IMR-90 (cell line): ENCODE measurements around the gene FAM241A. TPM values are rescaled to one million over a fixed set of nuclear protein-coding genes. Genes with fewer than 3 reads are reported as not detected.

Source experiments
- ATAC-seq: fragments of 200-7000 bp; cut with Tn5 transposase; 2 replicates; pipeline ENCODE4 v1.9.1; 2020; ENCODE audit warnings: low read depth, mild to moderate bottlenecking, moderate library complexity
- Bru-seq: library from RNA; stranded (reverse); fragments of 400-500 nt; gene quantifications from one replicate; lab custom pipeline; 2021; lab: Mats Ljungman, UMichigan
- BruChase-seq, 2 experiments: library from RNA; stranded (reverse); fragments of 400-500 nt; gene quantifications; one replicate each; lab custom pipeline; 2021; lab: Mats Ljungman, UMichigan
- BruUV-seq: library from RNA; stranded (reverse); fragments of 400-500 nt; replicated peaks from 2 replicates; lab custom pipeline; 2021; lab: Mats Ljungman, UMichigan
- CTCF ChIA-PET: fragments of 300-600 bp; formaldehyde crosslinking; extraction: SDS; loops from one replicate; lab custom pipeline; 2021; ENCODE audit warnings: antibody characterized with exemption; lab: Yijun Ruan, JAX
- POLR2A ChIA-PET: fragments of 300-600 bp; sonication (Branson Sonifier 250); formaldehyde crosslinking; loops from one replicate; lab custom pipeline; 2022; ENCODE audit warnings: antibody characterized with exemption; ENCODE audit not compliant: unreplicated experiment; lab: Charles Lee
- DNase-seq: peaks from one replicate; pipeline ENCODE4 v3.0.0; 2013
- H2AFZ ChIP-seq: replicated peaks from 2 replicates; pipeline ENCODE3; 2013; ENCODE audit warnings: low read length, mild to moderate bottlenecking; ENCODE audit not compliant: poor library complexity
- H2AK5ac ChIP-seq: 2 replicates; pipeline ENCODE4 v1.6.1; 2013; ENCODE audit warnings: low read depth, low read length, inconsistent platforms
- H2AK9ac ChIP-seq: replicated peaks from 2 replicates; pipeline ENCODE3; 2013; ENCODE audit warnings: mild to moderate bottlenecking, low read depth, low read length, moderate library complexity; ENCODE audit not compliant: poor library complexity
- H2BK120ac ChIP-seq: 2 replicates; pipeline ENCODE4 v1.6.1; 2013; ENCODE audit warnings: low read depth, low read length, inconsistent platforms
- H2BK15ac ChIP-seq: 3 replicates; pipeline ENCODE4 v1.6.1; 2013; ENCODE audit warnings: low read depth, low read length, inconsistent platforms
- H2BK20ac ChIP-seq: 2 replicates; pipeline ENCODE4 v1.6.1; 2013; ENCODE audit warnings: low read depth, mild to moderate bottlenecking, inconsistent platforms, low read length, moderate library complexity
- H2BK5ac ChIP-seq: 2 replicates; pipeline ENCODE4 v1.6.1; 2013; ENCODE audit warnings: mild to moderate bottlenecking, low read depth, low read length, inconsistent platforms; ENCODE audit not compliant: poor library complexity, severe bottlenecking
- H3K14ac ChIP-seq: replicated peaks from 2 replicates; pipeline ENCODE4 v1.6.1; 2013; ENCODE audit warnings: low read depth, low read length, inconsistent platforms
- H3K18ac ChIP-seq: 2 replicates; pipeline ENCODE4 v1.6.1; 2013; ENCODE audit warnings: low read depth, low read length, control low read depth
- H3K23ac ChIP-seq: 2 replicates; pipeline ENCODE4 v1.6.1; 2013; ENCODE audit warnings: low read depth, low read length, inconsistent platforms
- H3K27ac ChIP-seq: 2 replicates; pipeline ENCODE4 v1.5.1; 2013; ENCODE audit warnings: mild to moderate bottlenecking, control low read depth, low read length; ENCODE audit not compliant: insufficient read depth
- H3K27me3 ChIP-seq: 2 replicates; pipeline ENCODE4 v1.6.1; 2013; ENCODE audit warnings: low read length; ENCODE audit not compliant: control insufficient read depth, insufficient read depth
- H3K36me3 ChIP-seq: 2 replicates; pipeline ENCODE4 v1.6.1; 2013; ENCODE audit warnings: low read length, mixed read lengths; ENCODE audit not compliant: control insufficient read depth, insufficient read depth
- H3K4ac ChIP-seq: 2 replicates; pipeline ENCODE4 v1.6.1; 2013; ENCODE audit warnings: low read depth, low read length, inconsistent platforms
- H3K4me1 ChIP-seq: 2 replicates; pipeline ENCODE4 v1.6.1; 2013; ENCODE audit warnings: low read length, mixed read lengths; ENCODE audit not compliant: control insufficient read depth, insufficient read depth
- H3K4me2 ChIP-seq: 2 replicates; pipeline ENCODE4 v1.6.1; 2013; ENCODE audit warnings: low read depth, mild to moderate bottlenecking, control low read depth, low read length, moderate library complexity
- H3K4me3 ChIP-seq: 2 replicates; pipeline ENCODE4 v1.5.1; 2013; ENCODE audit warnings: low read depth, mild to moderate bottlenecking, control low read depth, low read length, moderate library complexity; ENCODE audit not compliant: insufficient read depth
- H3K56ac ChIP-seq: 2 replicates; pipeline ENCODE4 v1.6.1; 2013; ENCODE audit warnings: low read length, inconsistent platforms; ENCODE audit not compliant: insufficient read depth; ENCODE audit errors: extremely low read depth
- H3K79me1 ChIP-seq, 2 experiments: 2 replicates each; pipeline ENCODE4 v1.6.1; 2013; ENCODE audit warnings: low read length in 2 of 2, inconsistent platforms in 1 of 2, low read depth in 1 of 2
- H3K9ac ChIP-seq: 2 replicates; pipeline ENCODE4 v1.6.1; 2013; ENCODE audit warnings: low read depth, low read length, control low read depth
- H3K9me1 ChIP-seq: 2 replicates; pipeline ENCODE4 v1.6.1; 2013; ENCODE audit warnings: low read length, inconsistent platforms; ENCODE audit not compliant: insufficient read depth
- H3K9me3 ChIP-seq: 2 replicates; pipeline ENCODE4 v1.6.1; 2013; ENCODE audit warnings: low read length; ENCODE audit not compliant: control insufficient read depth, insufficient read depth
- H4K20me1 ChIP-seq: 2 replicates; pipeline ENCODE4 v1.6.1; 2013; ENCODE audit warnings: low read length, inconsistent platforms; ENCODE audit not compliant: insufficient read depth
- H4K5ac ChIP-seq: 2 replicates; pipeline ENCODE4 v1.6.1; 2013; ENCODE audit warnings: mild to moderate bottlenecking, low read depth, low read length, control low read depth
- H4K8ac ChIP-seq, 2 experiments: 2 replicates each; pipeline ENCODE4 v1.6.1; 2013; ENCODE audit warnings: low read depth in 2 of 2, low read length in 2 of 2, control low read depth in 1 of 2, inconsistent platforms in 1 of 2
- H4K91ac ChIP-seq: 2 replicates; pipeline ENCODE4 v1.6.1; 2013; ENCODE audit warnings: low read depth, low read length, inconsistent platforms; ENCODE audit not compliant: insufficient read depth
- MAZ ChIP-seq: IDR thresholded peaks from 2 replicates; pipeline ENCODE4 v1.6.1; 2012; ENCODE audit warnings: low read depth, mild to moderate bottlenecking, low read length, improper control_type of control experiment, moderate library complexity, borderline replicate concordance
- MXI1 ChIP-seq: IDR thresholded peaks from 2 replicates; pipeline ENCODE4 v1.6.1; 2012; ENCODE audit warnings: low read depth, mild to moderate bottlenecking, low read length, moderate library complexity, borderline replicate concordance
- POLR2A ChIP-seq: IDR thresholded peaks from 2 replicates; pipeline ENCODE4 v1.6.1; 2012; ENCODE audit warnings: mild to moderate bottlenecking, low read depth, low read length
- WGBS, 2 experiments: methylation state at CpG; one replicate each; pipeline versions ENCODE4 v1.1.5 to v1.1.7; 2013; ENCODE audit warnings: missing lambda C conversion rate in 2 of 2; ENCODE audit not compliant: insufficient read length in 1 of 2; ENCODE audit errors: extremely low coverage in 2 of 2; 5-methylcytosine and 5-hydroxymethylcytosine counted together
- dilution Hi-C: fragments of 300-500 bp; cut with HindIII; formaldehyde crosslinking; loops from one replicate; pipeline ENCODE4 v1.14.3; 2018; ENCODE audit warnings: low sequenced_read_pairs; ENCODE audit not compliant: unreplicated experiment
- in situ Hi-C: fragments of 300-500 bp; cut with MboI; formaldehyde crosslinking; loops from 3 replicates; pipeline ENCODE4 v1.14.3; 2019; ENCODE audit warnings: low sequenced_read_pairs, inconsistent platforms, mixed read lengths
- intact Hi-C: fragments of 100-400 bp; cut with micrococcal nuclease; formaldehyde crosslinking; loops from 2 replicates; pipeline ENCODE4 v1.10.0; 2022
- long read RNA-seq: library from polyadenylated mRNA; unstranded; transcript quantifications from one replicate; pipeline ENCODE4 v2.0.0, GENCODE V29; 2021; ENCODE audit not compliant: unreplicated experiment
- polyA plus RNA-seq, 3 experiments: library from polyadenylated mRNA; depleted of rRNA; stranded (reverse); fragments of >200 nt; gene quantifications; 2 replicates each; pipeline ENCODE4 v1.2.3, GENCODE V29; 2012; ENCODE audit warnings: low replicate concordance in 1 of 3
- total RNA-seq: library from RNA; depleted of rRNA; stranded (reverse); fragments of >200 nt; gene quantifications from 2 replicates; pipeline ENCODE4 v1.2.3, GENCODE V29; 2012; rRNA removed
- TF ChIP-seq, protein P1 (sequence below): conservative IDR thresholded peaks from 2 replicates; pipeline ENCODE4 v1.5.1; 2012; ENCODE audit warnings: mild to moderate bottlenecking, low read depth, low read length, improper control_type of control experiment

Gene FAM241A
- total RNA-seq, result under 0.01 and 0.28 TPM in 2 replicates
- polyA plus RNA-seq (2012; rRNA removed), result 0.19 and 0.24 TPM in 2 replicates
- polyA plus RNA-seq (2012; cell fraction: cytosol; rRNA removed), result 0.12 and 0.45 TPM in 2 replicates
- 0.04 and 0.14 TPM in 2 replicates for polyA plus RNA-seq (2012; cell fraction: nucleus; rRNA removed; ENCODE audit: low replicate concordance)
- percentile 40 among the genes with signal in this experiment for Bru-seq, nascent RNA
- percentile 34 among the genes with signal in this experiment for BruChase-seq, experiment 1, labeled RNA remaining after a 6-hour chase
- BruChase-seq, experiment 2, labeled RNA remaining after a 2-hour chase, result percentile 27 among the genes with signal in this experiment
- long read RNA-seq, full-length matches to known transcripts, result 4 of 4 reads
- long read RNA-seq, partial matches to known transcripts, result 0 of 4 reads
- long read RNA-seq, other reads (novel, unspliced or antisense), result 0 of 4 reads

DNA sequence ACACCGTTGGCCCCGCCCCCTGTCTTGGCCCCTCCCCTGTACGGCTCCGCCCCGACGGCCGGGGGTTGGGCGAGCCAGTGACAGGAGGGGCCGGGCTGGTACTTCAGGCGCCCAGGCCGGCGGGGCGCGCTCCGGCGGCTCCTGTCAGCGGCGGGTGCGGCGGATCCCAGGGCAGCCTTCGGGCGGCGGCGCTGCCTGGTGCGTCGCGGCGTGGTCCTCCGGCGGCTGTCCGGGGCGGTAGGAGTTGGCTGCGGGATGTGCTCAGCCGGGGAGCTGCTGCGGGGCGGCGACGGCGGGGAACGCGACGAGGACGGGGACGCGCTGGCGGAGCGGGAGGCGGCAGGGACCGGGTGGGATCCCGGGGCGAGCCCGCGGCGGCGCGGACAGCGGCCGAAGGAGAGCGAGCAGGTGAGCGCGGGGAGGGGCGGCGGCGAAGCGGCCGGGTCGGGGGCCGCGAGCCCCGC lies at the start of gene FAM241A:
Gene FAM241A, plus strand, starts transcription at position 129 of the 464 bp plus-strand sequence. Its CDS starts 127 bp downstream, at position 256.
- Histone ChIP-seq H3K4me3 (peak within 1 kb of the TSS; percentile 65), H4K8ac (peak within 1 kb of the TSS; percentile 82 to 90; a peak in 2 of 4 replicates), H2BK120ac (no peak within 1 kb of the TSS), H2AFZ (peak within 1 kb of the TSS; percentile 93), H4K20me1 (no peaks in the 10 kb centered on the region), H2BK15ac (peak within 1 kb of the TSS; percentile 89; the same call in 1 of the 3 replicates), H3K9me3 (no peaks in the 10 kb centered on the region), H3K27me3 (no peaks in the 10 kb centered on the region; the same call in 1 of the 2 replicates), H3K36me3 (no peaks in the 10 kb centered on the region), H3K9me1 (no peaks in the 10 kb centered on the region), H3K4me2 (peak within 1 kb of the TSS; percentile 98), H3K56ac (0 out of 2 replicates have a peak within 1 kb of the TSS, but pooled peaks have one; percentile 37), H3K27ac (no peak within 1 kb of the TSS; the same call in 1 of the 2 replicates), H3K14ac (no peak within 1 kb of the TSS), H4K5ac (no peak within 1 kb of the TSS), H3K4me1 (no peaks in the 10 kb centered on the region), H3K18ac (peak within 1 kb of the TSS; percentile 1; the same call in 1 of the 2 replicates), H3K4ac (no peak within 1 kb of the TSS), H2AK9ac (peak within 1 kb of the TSS; percentile 19), H3K79me1 (peaks cover 0 to 3% of the 10 kb centered on the region in 2 experiments; a peak in 1 of 4 replicates), H2AK5ac (no peak within 1 kb of the TSS), H2BK5ac (no peak within 1 kb of the TSS), H3K23ac (peak within 1 kb of the TSS; percentile 79), H3K9ac (peak within 1 kb of the TSS; percentile 73), H2BK20ac (no peak within 1 kb of the TSS), H4K91ac (no peak within 1 kb of the TSS)
- 1% methylated on average over 29 of the region's 70 CpGs; no CpG with 5 or more reads in 1 of the 2 experiments for WGBS, 2 experiments
- peak; percentile 64 for DNase-seq
- ChIA-PET CTCF (no interaction called here), POLR2A (no interaction called here)
- ATAC-seq, result peak; percentile 100
- intact Hi-C loops (loop anchor here (1.0 to 2.0 kb wide), 2 partner anchors 32 to 89 kb away; no protein-coding TSS in a partner anchor), dilution Hi-C loops (no loop called here), in situ Hi-C loops (no loop called here)
- no TSS peak for BruUV-seq
- TF ChIP-seq, protein P1, sequence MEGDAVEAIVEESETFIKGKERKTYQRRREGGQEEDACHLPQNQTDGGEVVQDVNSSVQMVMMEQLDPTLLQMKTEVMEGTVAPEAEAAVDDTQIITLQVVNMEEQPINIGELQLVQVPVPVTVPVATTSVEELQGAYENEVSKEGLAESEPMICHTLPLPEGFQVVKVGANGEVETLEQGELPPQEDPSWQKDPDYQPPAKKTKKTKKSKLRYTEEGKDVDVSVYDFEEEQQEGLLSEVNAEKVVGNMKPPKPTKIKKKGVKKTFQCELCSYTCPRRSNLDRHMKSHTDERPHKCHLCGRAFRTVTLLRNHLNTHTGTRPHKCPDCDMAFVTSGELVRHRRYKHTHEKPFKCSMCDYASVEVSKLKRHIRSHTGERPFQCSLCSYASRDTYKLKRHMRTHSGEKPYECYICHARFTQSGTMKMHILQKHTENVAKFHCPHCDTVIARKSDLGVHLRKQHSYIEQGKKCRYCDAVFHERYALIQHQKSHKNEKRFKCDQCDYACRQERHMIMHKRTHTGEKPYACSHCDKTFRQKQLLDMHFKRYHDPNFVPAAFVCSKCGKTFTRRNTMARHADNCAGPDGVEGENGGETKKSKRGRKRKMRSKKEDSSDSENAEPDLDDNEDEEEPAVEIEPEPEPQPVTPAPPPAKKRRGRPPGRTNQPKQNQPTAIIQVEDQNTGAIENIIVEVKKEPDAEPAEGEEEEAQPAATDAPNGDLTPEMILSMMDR, result no peak
- TF ChIP-seq MAZ (no peak; the same call in 1 of the 2 replicates), MXI1 (peak; percentile 64; the same call in 1 of the 2 replicates), POLR2A (0 out of 2 replicates have a peak, but pooled peaks have one; percentile 38)
